Activated CD8-positive, alpha-beta memory T cell treated with anti-CD3 and anti-CD28 coated beads for 4 hours (primary cell): ENCODE data around the gene SNAPC2.

Experiments used
- DNase-seq, 2 donors: peaks; one replicate each; pipeline ENCODE4 v3.0.0-alpha.2; 2020; ENCODE audit warnings: low read depth in 2 of 2

The SNAPC2 gene, protein sequence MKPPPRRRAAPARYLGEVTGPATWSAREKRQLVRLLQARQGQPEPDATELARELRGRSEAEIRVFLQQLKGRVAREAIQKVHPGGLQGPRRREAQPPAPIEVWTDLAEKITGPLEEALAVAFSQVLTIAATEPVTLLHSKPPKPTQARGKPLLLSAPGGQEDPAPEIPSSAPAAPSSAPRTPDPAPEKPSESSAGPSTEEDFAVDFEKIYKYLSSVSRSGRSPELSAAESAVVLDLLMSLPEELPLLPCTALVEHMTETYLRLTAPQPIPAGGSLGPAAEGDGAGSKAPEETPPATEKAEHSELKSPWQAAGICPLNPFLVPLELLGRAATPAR

GRCh38 chr19:7919610-7920518, at the start of gene SNAPC2:
Gene SNAPC2 (plus strand): TSS chr19:7920338. CDS start chr19:7920367, 29 bp downstream.
- peak; percentile 91 to 93 for DNase-seq

DNA sequence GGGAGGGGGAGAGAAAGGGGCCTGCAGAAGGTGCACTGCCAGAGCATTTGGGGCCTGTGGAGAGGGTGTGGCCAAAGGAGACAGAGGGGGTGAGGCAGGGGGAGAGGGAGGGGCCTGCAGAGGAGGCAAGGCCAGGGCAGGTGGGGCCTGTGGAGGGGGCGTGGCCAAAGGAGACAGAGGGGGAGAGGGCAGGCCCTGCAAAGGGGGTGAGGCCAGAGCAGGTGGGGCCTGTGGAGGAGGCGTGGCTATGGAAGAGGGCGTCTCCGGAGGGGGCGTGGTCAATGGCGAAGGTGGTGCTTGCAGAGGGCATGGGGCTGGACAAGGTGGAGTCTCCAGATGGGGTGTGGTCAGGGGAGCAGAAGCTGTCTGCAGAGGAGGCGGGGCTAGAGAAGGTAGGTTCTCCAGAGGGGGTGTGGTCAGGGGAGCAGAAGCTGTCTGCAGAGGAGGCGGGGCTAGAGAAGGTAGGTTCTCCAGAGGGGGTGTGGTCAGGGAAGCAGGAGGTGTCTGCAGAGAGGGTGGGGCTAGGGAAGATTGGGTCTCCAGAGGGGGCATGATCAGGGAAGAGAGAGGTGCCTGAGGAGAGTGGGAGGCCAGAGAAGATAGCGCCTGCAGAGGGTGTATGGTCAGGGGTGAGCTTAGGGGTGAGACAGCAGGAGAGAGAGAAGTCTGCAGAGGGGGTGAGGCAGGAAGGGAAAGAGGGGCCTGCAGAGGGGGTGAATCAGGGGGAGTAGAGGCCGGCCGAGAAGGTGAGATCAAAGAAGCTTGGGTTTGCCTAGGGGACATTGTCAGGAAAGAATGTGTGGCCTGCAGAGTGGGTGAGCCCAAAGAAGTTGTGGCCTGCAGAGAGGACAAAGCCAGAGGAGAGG, 49.3 kb upstream of the SNAPC2 start:
- no peak for DNase-seq

DNA sequence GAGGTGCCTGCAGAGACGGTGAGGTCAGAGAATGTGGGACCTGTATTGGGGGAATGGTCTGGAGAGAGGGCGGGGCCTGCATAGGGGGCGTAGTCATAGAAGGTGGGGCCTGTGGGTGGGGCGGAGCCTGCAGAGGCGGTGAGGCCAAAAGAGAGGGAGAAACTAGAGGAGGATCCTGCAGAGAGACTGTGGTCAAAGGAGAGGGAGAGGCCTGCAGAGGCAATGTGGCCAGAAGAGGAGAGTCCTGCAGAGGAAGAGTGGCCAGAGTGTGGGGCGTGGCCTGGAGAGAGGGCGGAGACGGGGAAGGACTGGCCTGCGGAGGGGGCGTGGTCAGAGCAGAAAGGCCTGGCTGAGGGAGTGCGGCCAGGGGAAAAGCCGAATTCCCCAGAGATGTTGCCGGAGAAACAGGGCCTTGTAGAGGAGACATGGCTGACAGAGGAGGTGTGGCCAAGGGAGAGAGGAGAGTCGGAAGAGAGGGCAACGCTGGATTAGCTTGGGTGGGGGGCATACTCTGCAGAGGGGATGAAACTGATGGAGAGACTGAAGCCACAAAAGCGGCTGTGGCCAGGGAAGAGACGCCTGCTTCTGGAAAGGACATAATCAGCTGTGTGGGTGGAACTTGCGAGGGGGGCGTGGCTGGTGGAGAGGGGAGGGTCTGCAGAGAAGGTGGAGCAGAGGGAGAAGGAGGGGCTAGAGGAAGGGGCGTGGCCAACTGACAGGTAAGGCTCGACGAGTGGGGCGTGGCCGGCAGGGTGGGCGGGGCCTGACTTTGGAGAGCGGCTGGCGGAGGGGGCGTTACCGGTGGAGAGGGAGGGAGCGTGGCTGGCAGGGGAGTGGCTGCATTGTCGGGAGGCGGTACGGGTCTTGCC, 48.5 kb upstream of the SNAPC2 start:
- DNase-seq: peak; percentile 36 to 52

GRCh38 chr19:7872306-7873204, 47.6 kb upstream of the SNAPC2 start:
- no peak for DNase-seq

DNA sequence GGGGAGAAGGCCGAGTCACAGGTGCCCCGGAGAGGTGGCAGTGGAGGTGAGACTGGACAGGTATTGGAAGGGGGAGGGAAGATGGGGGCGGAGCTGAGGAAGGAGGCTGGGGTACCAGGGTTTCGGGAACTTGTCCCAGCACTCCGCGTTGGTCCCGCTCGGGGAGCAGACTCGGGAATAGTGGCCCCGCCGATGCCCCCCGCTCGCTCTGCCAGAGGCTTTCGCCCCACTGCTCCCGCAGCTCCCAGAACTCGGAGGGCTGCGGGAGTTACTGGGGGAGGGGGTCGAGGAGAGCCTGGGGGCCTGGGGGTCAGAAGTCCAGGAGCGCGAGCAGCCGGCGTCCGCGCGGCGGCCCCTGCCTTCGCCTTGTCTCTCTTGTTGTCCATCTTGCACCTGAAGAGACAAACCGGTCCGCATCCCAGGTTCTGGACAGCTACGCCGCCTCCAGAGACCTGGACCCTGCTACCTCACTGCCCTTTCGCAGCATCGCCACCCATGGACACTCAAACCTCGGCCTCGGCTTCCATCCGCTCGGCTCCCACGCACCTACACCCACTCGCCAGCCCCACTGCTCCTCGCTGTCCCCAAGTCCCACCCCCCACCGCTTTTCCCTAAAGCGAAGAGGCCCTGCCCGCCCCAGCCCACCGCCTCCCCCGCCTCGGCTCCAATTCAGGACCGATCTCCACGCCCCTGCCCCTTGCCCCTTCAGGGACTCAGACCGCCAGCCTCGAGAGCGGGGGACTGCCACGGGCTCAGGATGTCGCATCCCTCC, 46.6 kb upstream of the SNAPC2 start:
- no peak for DNase-seq

DNA sequence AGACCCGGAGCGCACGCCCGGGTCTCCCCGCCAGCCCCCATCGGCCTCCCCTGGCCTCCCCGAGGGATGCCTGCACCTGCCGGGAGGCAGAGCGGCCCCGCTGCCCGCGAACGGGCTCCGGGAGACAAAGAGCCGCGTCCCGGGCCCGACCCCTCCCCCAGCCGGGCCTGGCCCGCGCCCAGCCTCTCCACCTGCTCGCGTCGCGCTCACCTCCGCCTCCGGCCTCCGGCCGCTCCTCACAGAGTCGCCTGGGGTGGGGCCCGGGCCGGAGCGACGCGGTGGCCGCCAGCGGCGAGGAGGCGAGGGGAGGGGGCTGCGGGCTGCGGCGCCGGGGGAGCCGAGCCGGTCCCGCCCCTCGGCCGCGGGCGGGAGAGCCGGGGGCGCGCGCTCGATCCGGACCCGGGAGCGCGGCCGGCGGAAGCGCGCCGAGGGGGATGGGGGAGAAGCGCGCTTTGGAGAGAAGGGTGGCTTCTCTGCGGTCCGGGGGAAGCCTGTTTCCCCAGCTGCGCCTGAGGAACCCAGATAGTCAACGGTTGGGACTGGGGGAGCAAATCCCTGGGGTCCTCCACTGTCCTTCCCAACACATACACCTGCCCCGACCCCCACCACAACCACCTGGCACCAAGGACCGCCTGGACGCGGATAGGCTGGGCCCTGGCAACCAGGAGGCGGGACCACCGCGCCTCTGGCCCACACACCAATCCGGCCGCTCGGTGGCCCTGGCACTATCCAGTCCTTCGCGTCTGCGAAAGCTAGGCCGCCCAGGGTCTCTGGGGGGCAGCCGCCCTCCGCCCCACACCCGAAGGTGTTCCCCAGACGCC, 45.9 kb upstream of the SNAPC2 start, which contains the start of gene PRR36:
Gene PRR36 (minus strand): TSS at position 315 of the 821 bp plus-strand sequence. CDS start 701 bp downstream, outside the sequence.
- no peak for DNase-seq

DNA sequence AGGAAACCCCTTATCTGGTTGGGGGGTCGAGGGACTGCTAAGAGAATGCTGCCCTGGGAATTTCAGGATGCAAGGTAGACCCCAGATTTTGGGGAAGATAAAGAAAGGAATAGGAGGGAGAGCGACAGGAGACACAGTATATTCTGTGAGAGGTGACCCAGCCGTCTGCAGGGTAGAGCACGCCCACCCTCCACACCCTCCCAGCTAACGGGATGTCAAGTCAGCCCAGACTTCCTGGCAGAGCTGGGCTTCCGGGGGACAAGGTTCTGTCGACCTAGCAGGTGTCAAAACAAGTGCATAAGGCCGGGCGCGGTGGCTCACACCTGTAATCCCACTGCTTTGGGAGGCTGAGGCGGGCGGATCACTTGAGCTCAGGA, 45.3 kb upstream of the SNAPC2 start:
- no peak for DNase-seq

- DNase-seq: no peak
Observed at GRCh38 chr19:7877249-7877836, 42.8 kb upstream of the SNAPC2 start.

- no peak for DNase-seq
Observed at GRCh38 chr19:7879111-7879807, 40.9 kb upstream of the SNAPC2 start.

DNA sequence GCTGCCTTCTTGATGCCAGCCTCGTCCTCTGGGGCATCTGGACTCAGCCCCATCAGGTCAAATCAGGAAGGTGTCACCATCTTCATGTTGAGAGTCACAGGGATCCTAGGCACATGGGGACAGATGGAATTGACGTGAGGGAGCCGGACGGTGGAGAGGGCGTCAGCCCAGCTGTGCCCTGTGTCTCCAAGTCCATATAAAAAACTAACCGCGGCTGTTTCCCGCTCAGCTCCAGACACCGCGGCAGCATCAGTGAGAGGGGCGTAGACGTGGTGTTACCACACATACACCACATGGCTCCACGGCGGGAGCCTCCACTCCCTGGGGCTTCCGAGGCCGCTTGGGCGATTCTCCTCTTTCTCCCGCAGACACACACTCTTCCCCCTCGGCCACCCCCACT, 40.3 kb upstream of the SNAPC2 start:
- DNase-seq: no peak

GRCh38 chr19:7881910-7882309, 38.2 kb upstream of the SNAPC2 start:
- no peak for DNase-seq

- DNase-seq: no peak
Observed at GRCh38 chr19:7883105-7883504, 37.0 kb upstream of the SNAPC2 start.

DNA sequence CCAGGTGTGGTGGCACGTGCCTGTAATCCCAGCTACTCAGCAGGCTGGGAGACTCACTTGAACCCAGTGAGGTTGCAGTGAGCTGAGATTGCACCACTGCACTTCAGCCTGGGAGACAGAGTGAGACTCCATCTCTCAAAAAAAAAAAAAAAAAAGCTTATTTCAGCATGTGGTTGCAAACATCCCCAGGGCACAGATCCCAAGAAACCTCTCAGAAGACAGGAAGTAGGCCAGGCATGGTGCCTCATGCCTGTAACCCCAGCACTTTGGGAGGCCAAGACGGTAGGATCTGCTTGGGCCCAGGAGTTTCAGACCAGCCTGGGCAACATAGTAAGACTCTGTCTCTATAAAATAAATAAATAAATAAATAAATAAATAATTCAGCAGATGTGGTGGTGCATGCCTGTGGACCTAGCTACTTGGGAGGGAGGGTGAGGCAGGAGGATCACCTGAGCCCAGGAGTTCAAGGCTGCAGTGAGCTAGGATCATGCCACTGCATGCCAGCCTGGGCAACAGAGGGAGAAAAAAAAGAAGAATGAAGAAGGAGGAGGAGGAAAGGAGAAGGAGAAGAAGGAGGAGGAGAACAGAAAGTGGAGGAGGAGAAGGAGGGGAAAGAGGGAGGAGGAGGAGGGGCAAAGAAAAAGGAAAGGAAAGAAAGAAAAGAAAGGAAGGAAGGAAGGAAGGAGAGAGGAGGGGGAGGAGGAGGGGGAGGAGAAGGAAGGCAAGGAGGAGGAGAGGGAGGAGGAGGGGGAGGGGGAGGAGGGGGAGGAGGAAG, 36.2 kb upstream of the SNAPC2 start:
- DNase-seq: no peak

- no peak for DNase-seq
Observed at GRCh38 chr19:7885818-7886217, 34.3 kb upstream of the SNAPC2 start.

DNA sequence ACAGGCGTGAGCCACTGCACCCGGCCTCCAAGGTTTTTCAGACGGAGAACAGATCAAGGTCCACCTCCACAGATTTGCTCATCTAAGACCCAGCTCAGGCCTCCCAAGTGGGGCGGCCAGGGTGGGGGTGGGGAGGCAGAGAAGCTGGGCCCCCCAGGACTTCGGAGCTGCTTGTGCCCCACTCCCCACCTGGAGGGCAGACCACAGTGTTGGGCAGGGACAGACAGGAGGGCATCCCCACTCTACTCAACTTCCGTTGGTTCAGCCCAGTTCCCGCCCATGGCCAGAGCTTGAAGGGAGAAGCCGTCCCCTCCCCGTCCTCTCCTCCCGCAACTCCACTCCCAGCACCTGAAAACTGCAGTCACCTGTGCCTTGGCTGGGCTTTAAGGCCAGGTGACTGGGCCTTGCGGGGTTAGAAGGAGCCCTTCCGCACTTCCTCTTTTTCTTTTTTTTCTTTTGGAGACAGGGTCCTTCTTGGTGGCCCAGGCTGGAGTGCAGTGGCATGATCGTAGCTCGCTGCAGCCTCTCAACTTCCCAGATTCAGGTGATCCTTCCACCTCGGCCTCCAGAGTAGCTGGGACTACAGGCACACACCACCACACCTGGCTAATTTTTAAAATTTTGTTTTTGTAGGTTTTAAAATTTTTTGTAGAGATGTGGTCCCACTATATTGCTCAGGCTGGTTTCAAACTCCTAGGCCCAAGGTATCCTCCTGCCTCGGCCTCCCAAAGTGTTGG, 32.6 kb upstream of the SNAPC2 start:
- DNase-seq: no peak
